Measurements from ENCODE around the gene GALNS. TPM values are rescaled to one million over a fixed set of nuclear protein-coding genes. Genes with fewer than 3 reads are reported as not detected.

Gene GALNS
- total RNA-seq, 2 donors from 2014 or later = 8.8 to 48.8 TPM

GRCh38 chr16:88766975-88767374 is 89.8 kb downstream of the GALNS start:
- no peaks in the 10 kb centered on the region for H3K36me3 ChIP-seq (replicated peaks in 1 of 2; ENCODE audit: insufficient read depth in 1 of 2, low read depth in 2 of 2)
- intact Hi-C loops (cut with DNase I) = no loop called here
- no peak for DNase-seq
- no peaks in the 10 kb centered on the region for H3K27me3 ChIP-seq
- peak overlapping the region in 3 of 4 donors; percentile 52 to 84 (median 83) for H3K27ac ChIP-seq
- 78 to 79% methylated on average over 11 of the region's 11 CpGs for WGBS, 2 donors
- no peaks in the 10 kb centered on the region for H3K9me3 ChIP-seq
- H3K4me1 ChIP-seq = peaks cover 94% of the 10 kb centered on the region
- TF ChIP-seq POLR2A (IDR thresholded peaks at IDR 0.05) = no peak
- no peak for TF ChIP-seq CTCF (IDR thresholded peaks at IDR 0.05)
- H3K4me3 ChIP-seq = no peak overlapping the region
- ATAC-seq = no peak

- no peaks in the 10 kb centered on the region for H3K27me3 ChIP-seq
- peak overlapping the region; percentile 63 to 78 (median 77) for H3K27ac ChIP-seq
- H3K9me3 ChIP-seq = no peaks in the 10 kb centered on the region
- DNase-seq (peak; percentile 69 to 84 (median 78)), ATAC-seq (peak; percentile 77)
- 40 to 53% methylated on average over 1 to 9 of the region's 9 CpGs for WGBS, 2 donors
- H3K36me3 ChIP-seq (replicated peaks in 1 of 2; ENCODE audit: insufficient read depth in 1 of 2, low read depth in 2 of 2) = no peaks in the 10 kb centered on the region
- no peak overlapping the region for H3K4me3 ChIP-seq
- H3K4me1 ChIP-seq = peaks cover 92% of the 10 kb centered on the region
- intact Hi-C loops (cut with DNase I) = no loop called here
- TF ChIP-seq CTCF (IDR thresholded peaks at IDR 0.05) (no peak), POLR2A (IDR thresholded peaks at IDR 0.05) (peak; percentile 33 to 60 (median 44))
Observed at GRCh38 chr16:88764913-88765349, 91.8 kb downstream of the GALNS start.

GRCh38 chr16:88764080-88764479 is 92.7 kb downstream of the GALNS start:
- WGBS, 2 donors = 89 to 92% methylated on average over 17 to 18 of the region's 19 CpGs
- intact Hi-C loops (cut with DNase I) = no loop called here
- no peaks in the 10 kb centered on the region for H3K9me3 ChIP-seq
- ATAC-seq (no peak), DNase-seq (no peak)
- no peaks in the 10 kb centered on the region for H3K27me3 ChIP-seq
- H3K27ac ChIP-seq = peak overlapping the region; percentile 45 to 78 (median 77)
- H3K36me3 ChIP-seq (replicated peaks in 1 of 2; ENCODE audit: insufficient read depth in 1 of 2, low read depth in 2 of 2) = no peaks in the 10 kb centered on the region
- peaks cover 94% of the 10 kb centered on the region for H3K4me1 ChIP-seq
- TF ChIP-seq POLR2A (IDR thresholded peaks at IDR 0.05) (no peak), CTCF (IDR thresholded peaks at IDR 0.05) (no peak)
- no peak overlapping the region for H3K4me3 ChIP-seq

Other genes with a start within 250 kb of the GALNS start
- not detected for gene IL17C, start 218.4 kb downstream of the GALNS start, total RNA-seq
- gene CYBA, start 205.9 kb downstream of the GALNS start, total RNA-seq = 100 to 1,000 TPM; 126 to 177 TPM
- 10 to 100 TPM; 16.9 to 28.7 TPM for gene MVD, start 193.9 kb downstream of the GALNS start, total RNA-seq
- under 1 TPM in 1 of 2 donors, not detected in 1; 0.26 TPM for gene SNAI3, start 170.4 kb downstream of the GALNS start, total RNA-seq
- gene RNF166, start 150.5 kb downstream of the GALNS start, total RNA-seq = 10 to 100 TPM; 16.6 to 27.7 TPM
- 10 to 100 TPM in 1 of 2 donors, 1 to 10 TPM in 1; 5.7 to 10.2 TPM for gene CTU2, start 150.4 kb downstream of the GALNS start, total RNA-seq
- gene PIEZO1, start 71.7 kb downstream of the GALNS start, total RNA-seq = 100 to 1,000 TPM in 1 of 2 donors, 10 to 100 TPM in 1; 61.0 to 269 TPM
- 1 to 10 TPM in 1 of 2 donors, not detected in 1; 7.6 TPM for gene CDT1, start 53.2 kb downstream of the GALNS start, total RNA-seq
- gene APRT, start 45.0 kb downstream of the GALNS start, total RNA-seq = 100 to 1,000 TPM in 1 of 2 donors, 10 to 100 TPM in 1; 95.9 to 104 TPM
- gene TRAPPC2L, start 180 bp upstream of the GALNS start, total RNA-seq = 10 to 100 TPM in 1 of 2 donors, 1 to 10 TPM in 1; 7.6 to 35.5 TPM
- gene PABPN1L, start 9.7 kb upstream of the GALNS start, total RNA-seq = not detected
- gene CBFA2T3, start 120.3 kb upstream of the GALNS start, total RNA-seq = 10 to 100 TPM in 1 of 2 donors, 1 to 10 TPM in 1; 7.8 to 16.2 TPM
- gene ACSF3, start 236.9 kb upstream of the GALNS start, total RNA-seq = 10 to 100 TPM; 22.1 to 48.8 TPM